ENCODE results near the gene VEPH1.
"Not testable (repeated sequence)": the region's sequence is repeated elsewhere in the genome, so short reads cannot be mapped to it uniquely, and the experiment has no call there.

The VEPH1 gene

GRCh38 chr3:157336252-157337009, 166.8 kb downstream of the VEPH1 start:
- DNase-seq: no peak

- DNase-seq: no peak
Measured at GRCh38 chr3:157335233-157336076, 167.8 kb downstream of the VEPH1 start.

GRCh38 chr3:157333551-157333991, 169.6 kb downstream of the VEPH1 start:
- no peak for DNase-seq

- no peak for DNase-seq
Measured at GRCh38 chr3:157330206-157330605, 173.0 kb downstream of the VEPH1 start.

GRCh38 chr3:157329551-157329950, 173.7 kb downstream of the VEPH1 start:
- DNase-seq: no peak

GRCh38 chr3:157327837-157328236, 175.4 kb downstream of the VEPH1 start:
- no peak for DNase-seq

- no peak for DNase-seq
Measured at GRCh38 chr3:157327018-157327417, 176.2 kb downstream of the VEPH1 start.

GRCh38 chr3:157324869-157325268, 178.3 kb downstream of the VEPH1 start:
- not testable (repeated sequence) for DNase-seq

- DNase-seq: no peak
Measured at GRCh38 chr3:157323360-157323759, 179.9 kb downstream of the VEPH1 start.

DNA sequence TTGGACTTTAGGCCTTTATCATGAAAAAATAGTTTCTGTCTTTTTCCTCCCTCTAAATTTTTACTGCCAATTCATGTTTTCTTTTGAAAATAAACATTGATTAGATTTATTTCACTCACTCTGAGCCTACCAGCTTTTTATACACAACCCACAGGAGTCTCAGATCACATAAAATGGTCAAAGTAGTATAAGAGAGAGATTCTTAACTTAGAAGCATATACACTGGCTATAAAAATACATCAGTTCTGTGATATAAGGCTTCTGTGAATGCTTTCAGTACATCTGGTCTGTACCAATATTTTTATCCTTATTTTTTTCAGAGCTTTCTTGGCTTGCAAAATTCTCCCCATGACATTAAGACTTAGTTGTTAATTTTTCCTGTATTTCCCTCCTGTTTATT, 183.5 kb downstream of the VEPH1 start:
- no peak for DNase-seq

- DNase-seq: no peak
Measured at GRCh38 chr3:157318639-157319288, 184.5 kb downstream of the VEPH1 start.

DNA sequence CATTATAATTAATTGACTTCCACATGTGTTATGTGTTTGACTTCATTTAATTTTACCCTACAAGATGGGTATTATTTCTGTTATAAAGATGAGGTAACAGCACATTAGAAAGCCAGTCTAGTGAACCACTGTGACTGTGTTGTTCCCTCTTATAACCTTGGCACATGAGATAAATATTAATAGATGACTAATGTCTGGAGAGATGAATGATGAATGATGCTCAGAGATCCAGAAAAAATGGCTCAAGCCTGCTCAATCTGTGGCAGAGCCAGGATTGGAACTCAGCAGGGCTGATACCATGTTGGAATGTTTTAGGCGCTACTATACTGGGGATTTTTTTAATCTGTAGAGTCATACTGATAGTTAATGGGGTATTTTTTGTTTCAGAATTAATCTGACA, 185.3 kb downstream of the VEPH1 start:
- DNase-seq: no peak

DNA sequence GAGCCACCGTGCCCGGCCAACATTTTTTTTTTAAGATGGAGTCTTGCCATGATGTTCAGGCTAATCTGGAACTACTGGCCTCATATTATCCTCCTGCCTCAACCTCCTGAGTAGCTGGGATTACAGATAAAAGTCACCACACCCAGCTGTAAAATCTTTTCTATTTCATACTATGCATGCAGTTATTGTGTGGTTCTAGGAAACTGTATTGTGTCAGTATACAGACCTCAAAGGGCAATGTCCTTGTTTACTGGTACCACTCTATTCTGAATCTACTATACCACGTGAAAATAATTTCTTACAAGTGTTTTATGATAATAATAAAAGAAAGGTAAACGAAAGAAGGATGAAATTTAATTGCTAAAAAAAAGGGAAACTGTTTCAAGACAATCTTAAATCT, 190.0 kb downstream of the VEPH1 start:
- no peak for DNase-seq

GRCh38 chr3:157312376-157312745, 190.9 kb downstream of the VEPH1 start:
- DNase-seq: no peak

GRCh38 chr3:157311633-157312375, 191.4 kb downstream of the VEPH1 start:
- DNase-seq: no peak

- DNase-seq: no peak
Measured at GRCh38 chr3:157310329-157311052, 192.7 kb downstream of the VEPH1 start.

GRCh38 chr3:157306502-157306901, 196.7 kb downstream of the VEPH1 start:
- DNase-seq: no peak

DNA sequence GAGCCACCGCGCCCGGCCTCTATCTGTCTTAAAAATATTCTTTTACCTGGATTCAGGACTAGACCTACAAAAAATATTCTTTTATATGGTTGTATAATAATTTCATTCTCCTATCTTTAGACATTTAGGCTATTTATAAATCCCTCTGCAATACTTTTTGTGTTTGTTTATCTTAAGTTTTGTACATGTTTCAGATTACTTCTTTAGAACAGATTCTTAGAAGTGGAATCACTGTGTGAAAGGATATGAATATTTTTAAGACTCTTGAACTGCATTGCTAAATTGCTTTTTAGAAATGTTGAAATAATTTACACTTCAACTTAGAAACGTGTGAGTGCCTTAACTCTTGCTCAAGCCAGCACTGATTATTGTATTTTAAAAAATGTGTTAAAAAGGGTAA, 197.8 kb downstream of the VEPH1 start:
- no peak for DNase-seq

DNA sequence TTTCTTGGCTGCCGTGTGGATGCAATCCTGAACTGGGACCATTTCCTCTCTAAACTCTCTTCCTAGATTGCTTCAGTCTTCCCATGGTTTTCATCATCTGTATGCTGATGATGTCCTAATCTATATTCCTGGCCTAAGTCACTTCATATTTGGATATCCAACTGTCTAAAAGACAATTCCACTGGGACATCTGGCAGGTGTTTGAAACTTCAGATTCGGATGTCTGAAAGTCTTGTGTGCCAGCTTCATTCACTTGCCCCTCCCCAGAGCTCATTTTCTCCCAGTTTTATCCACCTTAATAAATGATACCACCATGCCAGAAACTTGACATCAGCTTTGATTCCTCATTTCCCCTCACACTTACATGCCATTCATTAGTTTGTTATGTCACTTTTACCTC, 201.5 kb downstream of the VEPH1 start:
- no peak for DNase-seq

GRCh38 chr3:157300981-157301663, 202.1 kb downstream of the VEPH1 start:
- no peak for DNase-seq

- no peak for DNase-seq
Measured at GRCh38 chr3:157300094-157300493, 203.1 kb downstream of the VEPH1 start.

All from T-helper 1 cell (primary cell).